ENCODE data around the gene DNAJC1. TPM values are rescaled to one million over a fixed set of nuclear protein-coding genes. Genes with fewer than 3 reads are reported as not detected.

Gene DNAJC1
- total and polyA plus RNA-seq, 2 donors (not counting 3 experiments of a cell fraction or from before 2014, with no cell fraction given), result 11.2 to 19.7 TPM

DNA sequence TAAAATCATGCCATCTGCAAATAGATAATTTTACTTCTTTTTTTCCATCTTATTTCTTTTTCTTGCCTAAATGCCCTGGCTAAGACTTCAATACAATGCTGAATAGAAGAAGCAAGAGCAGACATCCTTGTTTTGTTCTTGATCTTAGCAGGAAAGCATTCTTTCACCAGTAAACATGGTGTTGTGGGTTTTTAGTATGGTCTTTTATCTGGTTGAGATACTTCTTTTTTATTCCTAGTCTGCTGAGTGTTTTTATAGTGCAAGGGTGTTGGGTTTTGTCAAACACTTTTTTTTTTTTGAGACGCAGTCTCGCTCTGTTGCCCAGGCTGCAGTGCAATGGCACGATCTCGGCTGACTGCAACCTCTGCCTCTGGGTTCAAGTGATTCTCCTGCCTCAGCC, 232.3 kb downstream of the DNAJC1 start:
- H2AFZ ChIP-seq (ENCODE audit: low read depth, low read length), result no peak overlapping the region
- H3K4me2 ChIP-seq (ENCODE audit: insufficient read depth, low read length), result no peak overlapping the region
- POLR2A ChIA-PET, result no interaction called here
- H3K27me3 ChIP-seq (ENCODE audit: control insufficient read depth in 2 of 2, insufficient read depth in 2 of 2, low read length in 2 of 2), result no peaks in the 10 kb centered on the region
- BruUV-seq (replicated peaks), result no TSS peak
- no peak for FAIRE-seq
- CTCF ChIA-PET, result interaction anchor here (0.7 kb wide), 1 partner anchor 1397 kb away, joined by 3 read pairs; no protein-coding TSS in a partner anchor
- no peaks in the 10 kb centered on the region for H3K9me1 ChIP-seq (replicated peaks; ENCODE audit: control insufficient read depth, extremely low read depth, insufficient read depth, low read length)
- H3K27ac ChIP-seq (ENCODE audit: insufficient read depth, low read depth, low read length), result no peak overlapping the region
- dilution Hi-C loops (cut with MboI; ENCODE audit: extremely low pct_ligation_motif_present, low sequenced_read_pairs) (no loop called here), intact Hi-C loops (cut with micrococcal nuclease) (no loop called here)
- DNase-seq (ENCODE audit: low read depth, low spot score), result no peak
- H3K9ac ChIP-seq (replicated peaks; ENCODE audit: extremely low read depth, insufficient read depth, low read length), result no peak overlapping the region
- no peaks in the 10 kb centered on the region for H3K4me1 ChIP-seq (ENCODE audit: control insufficient read depth, extremely low read depth, insufficient read depth, low read length)
- H4K20me1 ChIP-seq (replicated peaks; ENCODE audit: control insufficient read depth, extremely low read depth, insufficient read depth, low read length), result no peaks in the 10 kb centered on the region
- TF ChIP-seq FOS (IDR thresholded peaks at IDR 0.05; ENCODE audit: borderline replicate concordance, insufficient read depth, low read length) (no peak), GATA2 (IDR thresholded peaks at IDR 0.05; ENCODE audit: insufficient read depth, insufficient read length, low read depth, low read length) (no peak), MYC (IDR thresholded peaks at IDR 0.05; ENCODE audit: low read depth, low read length) (no peak), POLR2AphosphoS5 (IDR thresholded peaks at IDR 0.05; ENCODE audit: insufficient read depth, low read depth, low read length) (no peak), EZH2 (IDR thresholded peaks at IDR 0.05; ENCODE audit: borderline replicate concordance, low read depth, low read length, severe bottlenecking) (no peak), JUN (IDR thresholded peaks at IDR 0.05; ENCODE audit: borderline replicate concordance, insufficient read depth, insufficient read length, low read depth) (no peak), POLR2A (IDR thresholded peaks at IDR 0.05; ENCODE audit: low read depth, low read length) (no peak)
- TF ChIP-seq, protein P1, sequence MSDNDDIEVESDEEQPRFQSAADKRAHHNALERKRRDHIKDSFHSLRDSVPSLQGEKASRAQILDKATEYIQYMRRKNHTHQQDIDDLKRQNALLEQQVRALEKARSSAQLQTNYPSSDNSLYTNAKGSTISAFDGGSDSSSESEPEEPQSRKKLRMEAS (IDR thresholded peaks at IDR 0.05; ENCODE audit: insufficient read depth, insufficient read length), result no peak
- TF ChIP-seq, protein P2, sequence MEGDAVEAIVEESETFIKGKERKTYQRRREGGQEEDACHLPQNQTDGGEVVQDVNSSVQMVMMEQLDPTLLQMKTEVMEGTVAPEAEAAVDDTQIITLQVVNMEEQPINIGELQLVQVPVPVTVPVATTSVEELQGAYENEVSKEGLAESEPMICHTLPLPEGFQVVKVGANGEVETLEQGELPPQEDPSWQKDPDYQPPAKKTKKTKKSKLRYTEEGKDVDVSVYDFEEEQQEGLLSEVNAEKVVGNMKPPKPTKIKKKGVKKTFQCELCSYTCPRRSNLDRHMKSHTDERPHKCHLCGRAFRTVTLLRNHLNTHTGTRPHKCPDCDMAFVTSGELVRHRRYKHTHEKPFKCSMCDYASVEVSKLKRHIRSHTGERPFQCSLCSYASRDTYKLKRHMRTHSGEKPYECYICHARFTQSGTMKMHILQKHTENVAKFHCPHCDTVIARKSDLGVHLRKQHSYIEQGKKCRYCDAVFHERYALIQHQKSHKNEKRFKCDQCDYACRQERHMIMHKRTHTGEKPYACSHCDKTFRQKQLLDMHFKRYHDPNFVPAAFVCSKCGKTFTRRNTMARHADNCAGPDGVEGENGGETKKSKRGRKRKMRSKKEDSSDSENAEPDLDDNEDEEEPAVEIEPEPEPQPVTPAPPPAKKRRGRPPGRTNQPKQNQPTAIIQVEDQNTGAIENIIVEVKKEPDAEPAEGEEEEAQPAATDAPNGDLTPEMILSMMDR (IDR thresholded peaks at IDR 0.05; ENCODE audit: extremely low read depth in 1 of 2, insufficient read depth in 1 of 2, low read depth in 1 of 2, low read length in 2 of 2), result no peak
- no peaks in the 10 kb centered on the region for H3K79me2 ChIP-seq (ENCODE audit: control insufficient read depth, insufficient read depth, low read length)
- H3K36me3 ChIP-seq (ENCODE audit: control insufficient read depth in 2 of 2, extremely low read depth in 1 of 2, insufficient read depth in 2 of 2, low read length in 2 of 2), result no peaks in the 10 kb centered on the region
- H3K9me3 ChIP-seq (replicated peaks; ENCODE audit: control insufficient read depth, insufficient read depth, low read length), result no peaks in the 10 kb centered on the region
- no peak overlapping the region for H3K4me3 ChIP-seq (replicated peaks in 1 of 3; ENCODE audit: insufficient read depth in 1 of 3, low read depth in 1 of 3, low read length in 3 of 3)

Data from endothelial cell of umbilical vein (primary cell).